CD4-positive, alpha-beta T cell treated with Interleukin-15 for 1 hour (primary cell): ENCODE measurements around the gene FGF12.

Source experiments
- DNase-seq: peaks from one replicate; pipeline ENCODE4 v3.0.0-alpha.2; 2020

FGF12 gene

DNA sequence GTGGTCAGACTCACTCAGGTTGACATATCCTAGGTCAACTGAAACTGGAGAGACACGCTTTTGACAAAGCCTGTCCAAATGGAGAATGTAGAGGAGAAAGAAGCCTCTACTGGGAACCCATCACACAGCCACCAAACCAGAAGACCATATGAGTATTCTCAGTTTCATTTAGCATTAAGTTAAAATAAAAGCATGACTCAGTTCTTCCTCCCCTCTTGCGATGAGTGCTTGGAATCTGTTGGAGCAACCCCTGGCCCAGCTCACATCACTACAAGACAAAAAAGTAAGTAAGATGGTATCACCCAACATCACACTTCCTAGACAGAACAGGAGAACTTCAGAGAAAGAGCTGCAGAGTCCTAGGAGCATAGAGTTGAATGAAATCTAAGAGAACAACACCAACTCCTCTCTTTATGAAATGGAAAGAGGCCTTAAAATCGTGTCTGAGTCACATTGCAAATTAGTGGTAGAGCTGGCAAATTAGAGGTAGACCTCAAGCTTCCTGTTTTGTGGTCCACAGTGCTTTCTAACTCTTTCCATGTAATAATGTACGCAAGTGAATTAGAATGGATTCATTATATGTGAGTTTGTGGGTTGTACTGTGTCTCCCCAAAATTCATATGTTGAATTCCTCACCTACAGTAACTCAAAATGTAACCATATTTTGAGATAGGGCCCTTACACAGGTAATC lies 51.2 kb downstream of the FGF12 start:
- no peak for DNase-seq

DNA sequence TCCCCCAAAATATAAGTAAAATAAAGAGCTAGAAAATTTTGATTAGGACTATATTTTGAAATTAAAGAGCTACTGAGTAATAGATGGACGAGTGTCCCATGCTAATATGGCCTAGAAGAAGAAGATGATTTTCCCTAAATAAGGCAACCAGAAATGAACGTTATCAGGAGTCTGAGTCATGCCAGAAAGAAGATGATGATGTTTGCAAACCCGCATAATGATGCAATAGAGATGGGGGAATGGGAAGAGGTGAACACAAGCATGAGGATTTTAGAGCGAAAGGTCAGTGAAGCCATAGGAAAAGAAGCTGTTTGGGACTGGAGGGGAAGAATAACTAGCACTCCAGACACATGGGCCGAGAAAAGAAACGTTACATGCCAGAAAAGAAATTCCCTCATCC lies 71.7 kb downstream of the FGF12 start:
- DNase-seq, result no peak

DNA sequence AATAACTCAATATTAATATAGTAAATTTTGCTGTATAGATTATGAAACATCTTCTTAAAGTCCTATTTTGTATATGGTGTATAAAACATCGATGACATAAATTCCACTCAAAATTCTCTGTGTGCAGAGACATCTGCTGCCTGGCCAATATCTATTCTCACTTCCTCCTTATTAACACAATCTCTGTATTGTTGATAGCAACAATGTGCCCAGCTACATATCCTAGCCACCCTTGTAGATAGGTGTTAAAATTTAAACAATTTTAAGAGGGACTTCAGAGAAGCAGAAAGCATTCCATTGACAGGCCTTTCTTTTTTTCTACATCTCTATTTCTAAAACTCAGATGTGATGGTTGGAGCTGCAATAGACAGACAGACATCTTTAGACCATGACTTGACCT lies 72.3 kb downstream of the FGF12 start:
- DNase-seq, result no peak

DNA sequence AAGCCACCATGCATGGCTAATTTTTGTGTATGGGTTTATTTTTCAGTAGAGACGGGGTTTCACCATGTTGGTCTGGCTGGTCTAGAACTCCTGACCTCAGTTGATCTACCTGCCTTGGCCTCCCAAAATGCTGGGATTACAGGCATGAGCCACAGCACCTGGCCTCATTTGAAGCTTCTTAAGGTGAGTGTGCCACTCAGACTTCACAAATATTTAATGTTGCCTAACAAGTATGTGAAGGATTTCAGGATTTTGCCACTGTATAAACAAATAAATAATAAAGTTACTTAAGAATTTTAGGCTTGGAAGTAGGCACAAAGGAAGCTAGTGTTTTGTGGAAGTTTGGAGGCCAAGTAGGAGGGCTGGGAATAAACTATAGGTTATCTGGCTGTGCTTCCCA lies 73.5 kb downstream of the FGF12 start:
- no peak for DNase-seq

DNA sequence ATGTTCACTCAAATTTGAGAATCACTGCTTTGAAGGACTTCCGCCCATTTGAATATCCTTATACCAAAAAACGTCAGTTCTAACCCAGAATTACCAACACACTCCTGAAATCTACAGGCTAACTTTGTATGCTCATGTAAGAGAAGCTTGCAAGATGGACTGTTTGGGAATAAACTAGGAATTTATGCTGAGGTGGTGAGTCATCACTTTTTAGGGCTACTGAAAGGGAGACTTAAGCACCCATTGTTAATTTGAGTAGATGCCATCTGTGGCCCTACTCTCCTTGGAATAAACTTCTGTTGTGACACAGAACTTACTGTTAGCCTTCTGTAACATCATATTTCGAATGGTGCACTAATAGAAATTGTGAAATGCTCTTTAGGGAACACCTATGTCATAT lies 74.6 kb downstream of the FGF12 start:
- no peak for DNase-seq

DNA sequence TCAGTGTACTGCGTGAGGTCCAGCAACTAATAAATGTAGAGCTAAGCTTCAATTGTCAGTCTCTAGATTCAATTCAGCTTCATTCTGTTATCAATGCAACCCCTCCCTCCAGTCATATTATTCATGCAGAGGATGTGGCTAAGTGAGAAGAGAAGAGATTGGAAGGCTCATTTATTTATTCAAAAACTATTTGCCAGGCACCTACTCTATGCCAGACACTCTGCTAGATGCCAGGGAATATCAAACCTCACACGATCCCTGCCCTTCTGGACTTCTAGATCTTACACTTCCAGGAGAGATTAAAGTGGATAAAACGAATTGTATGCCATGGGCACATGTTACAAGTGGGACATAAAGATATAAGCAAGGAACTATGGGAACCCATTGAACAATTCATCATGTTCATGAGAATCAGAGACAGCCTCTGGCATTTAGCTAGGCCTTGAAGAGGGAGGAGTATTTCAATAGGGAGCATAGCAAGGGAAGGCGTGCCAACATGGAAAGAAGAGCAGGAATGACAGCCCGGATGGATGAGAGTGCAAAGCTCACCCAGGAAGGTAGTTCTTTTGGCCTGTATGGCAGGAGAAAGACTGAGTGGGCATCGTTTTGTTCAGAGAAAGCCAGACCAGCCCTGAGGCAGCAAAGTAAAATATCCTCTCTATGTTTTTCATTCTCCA lies 75.4 kb downstream of the FGF12 start:
- DNase-seq, result no peak

DNA sequence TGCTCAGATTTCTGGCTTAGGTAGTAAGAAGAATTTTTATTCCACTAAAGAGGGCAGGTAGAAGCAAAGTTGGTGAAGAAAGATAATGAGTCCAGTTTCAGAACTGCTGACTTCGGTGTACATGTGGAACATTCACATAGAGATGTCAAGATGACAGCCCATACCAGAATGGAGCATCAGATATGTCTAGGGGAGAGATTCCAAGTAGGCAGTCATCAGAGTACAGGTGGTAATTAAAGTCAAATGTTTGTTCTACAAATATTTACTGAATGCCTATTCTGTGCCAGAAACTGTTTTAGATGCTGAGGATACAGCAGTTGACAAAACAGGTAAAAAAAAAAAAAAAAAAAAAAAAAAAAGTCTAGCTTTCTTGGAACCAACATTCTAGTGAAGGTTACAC lies 81.9 kb downstream of the FGF12 start:
- DNase-seq, result no peak

DNA sequence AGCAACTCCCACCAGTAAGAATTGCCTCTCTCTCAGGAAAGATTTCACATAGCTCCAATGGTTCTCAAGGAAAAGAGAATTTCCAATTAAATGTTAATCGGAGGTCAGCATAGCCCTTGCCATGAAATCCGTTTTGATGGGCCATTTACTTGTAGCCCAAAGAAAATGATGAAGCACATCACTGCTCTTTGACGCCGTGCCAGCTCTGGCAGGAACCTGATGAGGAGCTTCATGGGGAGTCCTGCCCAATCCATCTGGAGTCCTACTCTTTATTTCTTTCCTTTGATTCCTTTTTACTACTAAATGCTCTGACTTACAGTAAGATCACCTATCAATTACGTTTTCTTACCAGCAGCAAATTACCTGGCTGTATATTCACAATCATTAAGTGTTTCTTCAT lies 84.7 kb downstream of the FGF12 start:
- no peak for DNase-seq

DNA sequence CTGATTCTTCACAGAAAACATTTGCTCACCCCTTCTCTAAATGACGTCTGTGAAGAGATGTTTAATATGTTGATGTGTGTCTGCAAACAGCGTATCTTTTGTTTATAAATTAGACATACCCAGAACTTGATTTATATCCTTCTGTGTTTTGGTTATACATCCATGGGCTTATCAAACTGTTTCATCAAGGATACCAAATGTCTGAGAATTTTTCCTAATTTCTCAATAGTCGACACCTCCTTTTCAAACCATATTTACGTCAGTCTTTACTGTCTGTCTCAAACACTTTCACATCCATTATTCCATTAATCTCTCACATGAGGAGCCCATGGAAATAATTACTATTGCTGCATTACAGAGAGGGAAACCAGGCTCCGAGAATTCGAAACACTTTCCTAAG lies 85.4 kb downstream of the FGF12 start:
- DNase-seq, result no peak

DNA sequence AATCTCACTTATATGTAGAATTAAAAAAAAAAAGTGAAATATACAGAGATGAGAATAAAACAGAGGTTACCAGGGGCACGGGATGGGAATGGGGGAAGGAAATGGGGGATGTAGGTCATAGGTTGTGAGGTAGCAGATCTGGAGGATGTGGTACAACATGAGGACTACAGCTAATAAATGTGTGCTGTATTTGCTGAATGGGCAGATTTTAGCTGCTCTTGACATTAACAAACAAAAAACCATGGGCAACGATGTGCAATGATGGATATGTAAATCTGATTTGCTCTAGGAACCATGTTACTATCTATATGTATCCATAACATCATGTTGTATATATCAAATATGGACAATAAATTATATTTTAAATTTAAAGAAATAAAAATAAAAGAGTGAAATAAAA lies 87.4 kb downstream of the FGF12 start:
- DNase-seq, result no peak

DNA sequence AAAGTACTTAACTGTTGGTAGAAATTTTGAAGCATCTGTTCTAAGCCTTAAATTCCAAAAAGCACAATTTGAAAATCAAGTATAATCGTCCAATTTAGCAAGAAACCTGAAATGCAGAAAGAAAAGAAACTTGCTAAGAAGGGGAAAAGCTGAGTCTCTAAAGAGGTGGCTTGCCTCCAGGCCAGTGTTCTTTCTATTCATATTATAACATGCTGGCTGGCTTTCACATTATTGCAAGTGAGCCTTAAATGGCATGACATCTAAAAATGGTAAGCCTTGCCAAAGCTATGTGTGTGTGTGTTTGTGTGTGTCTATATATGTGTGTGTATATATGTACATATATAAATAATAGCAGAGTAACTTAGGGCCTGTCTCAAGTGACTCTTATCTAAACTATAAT lies 89.5 kb downstream of the FGF12 start:
- no peak for DNase-seq

DNA sequence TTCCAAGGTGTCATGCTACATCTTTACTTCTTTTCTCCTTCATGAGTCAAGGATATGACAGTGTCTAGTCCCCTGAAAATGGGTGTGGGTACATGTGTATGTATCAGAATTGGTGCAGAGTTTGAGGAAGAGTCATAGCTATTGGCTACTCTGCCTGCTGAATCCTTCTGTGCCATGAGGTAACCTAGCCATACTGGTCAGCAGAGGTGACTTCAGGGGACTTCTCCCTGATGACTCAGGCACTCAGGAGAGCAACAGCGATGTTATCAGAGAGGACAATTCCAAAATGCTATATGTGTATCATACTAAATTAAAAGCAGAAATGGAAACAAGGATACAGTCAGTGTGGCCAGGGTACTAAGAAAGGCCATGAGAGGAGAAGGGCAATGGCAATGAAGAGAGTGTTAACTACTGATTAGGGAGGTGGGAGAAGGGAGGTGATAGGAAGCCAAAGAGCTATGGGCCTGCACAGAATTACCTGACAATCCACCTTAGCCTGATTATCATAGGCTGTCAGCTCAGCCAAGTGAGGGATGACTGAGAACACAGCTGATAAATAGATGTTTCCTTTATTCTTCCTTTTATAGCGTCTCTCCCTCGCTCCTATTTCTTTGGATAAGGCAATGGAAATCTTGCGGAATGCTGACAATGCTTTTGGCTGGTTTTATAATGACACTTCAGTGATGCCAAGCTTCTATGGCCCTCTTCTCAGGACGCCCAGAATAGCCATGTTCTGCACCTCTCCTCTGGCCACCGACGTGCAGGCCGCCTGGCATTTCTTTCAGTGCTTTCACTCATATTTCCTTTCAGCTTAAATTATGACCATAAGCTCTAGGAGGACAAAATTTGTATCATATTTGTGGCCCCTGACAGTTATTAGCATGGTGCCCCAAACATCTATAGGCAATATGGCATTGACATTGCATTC lies 90.6 kb downstream of the FGF12 start:
- no peak for DNase-seq

DNA sequence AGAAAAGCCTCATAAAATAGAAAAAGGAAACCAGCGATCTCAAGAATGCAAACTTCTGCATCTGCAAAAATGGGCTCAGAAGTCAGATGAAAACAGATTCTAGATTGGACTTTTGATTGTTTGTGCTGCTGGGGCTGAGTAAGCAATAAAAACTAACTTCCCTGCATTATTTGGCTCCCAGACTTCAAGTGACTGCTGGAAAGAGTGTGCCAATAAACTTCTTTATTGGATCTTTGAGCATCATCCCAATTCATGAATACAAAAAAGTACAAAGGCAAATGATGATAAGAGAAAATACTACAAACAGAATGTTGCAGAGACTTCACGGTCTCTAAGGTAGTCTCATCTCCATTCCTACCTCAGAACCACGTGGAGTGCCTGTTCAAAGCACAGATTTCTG lies 97.9 kb downstream of the FGF12 start:
- DNase-seq, result no peak

DNA sequence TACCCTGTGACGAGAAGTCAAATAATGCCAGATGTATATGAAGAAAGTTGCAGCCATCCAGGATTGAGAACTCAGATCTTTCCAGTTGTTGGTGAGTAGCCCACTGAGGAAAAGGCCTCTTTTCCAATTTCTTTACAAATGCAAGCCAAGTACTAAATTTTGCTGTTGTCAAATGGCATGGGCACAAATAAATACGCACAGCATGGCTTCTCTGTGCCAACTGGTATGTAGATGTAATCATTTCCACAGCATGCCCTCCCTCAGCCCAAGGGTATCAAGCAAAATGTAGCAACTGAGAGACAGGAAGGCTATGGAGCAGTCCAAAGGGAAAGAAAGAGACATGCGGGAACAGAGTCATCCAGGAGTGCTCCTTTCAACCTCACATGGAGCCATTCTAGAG lies 105.4 kb downstream of the FGF12 start:
- no peak for DNase-seq

DNA sequence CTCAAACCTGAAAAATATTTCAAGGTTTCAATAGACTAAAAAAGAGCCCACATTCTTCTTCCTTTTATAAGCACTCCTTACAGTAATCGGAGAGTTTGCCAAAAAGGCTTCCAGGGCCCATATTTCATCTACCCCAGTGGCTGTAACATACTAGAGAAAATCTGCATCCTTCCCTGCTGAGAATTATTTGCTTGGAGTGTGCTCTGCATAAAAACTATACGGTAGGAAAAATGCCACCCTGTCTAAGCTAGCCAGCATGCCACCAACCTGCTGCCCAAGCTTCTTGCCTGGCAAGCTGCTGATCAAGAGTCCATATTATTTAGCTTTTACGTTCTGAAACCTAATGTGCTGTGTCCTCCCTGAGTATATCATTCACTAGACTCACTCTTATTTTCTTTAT lies 107.1 kb downstream of the FGF12 start:
- no peak for DNase-seq

DNA sequence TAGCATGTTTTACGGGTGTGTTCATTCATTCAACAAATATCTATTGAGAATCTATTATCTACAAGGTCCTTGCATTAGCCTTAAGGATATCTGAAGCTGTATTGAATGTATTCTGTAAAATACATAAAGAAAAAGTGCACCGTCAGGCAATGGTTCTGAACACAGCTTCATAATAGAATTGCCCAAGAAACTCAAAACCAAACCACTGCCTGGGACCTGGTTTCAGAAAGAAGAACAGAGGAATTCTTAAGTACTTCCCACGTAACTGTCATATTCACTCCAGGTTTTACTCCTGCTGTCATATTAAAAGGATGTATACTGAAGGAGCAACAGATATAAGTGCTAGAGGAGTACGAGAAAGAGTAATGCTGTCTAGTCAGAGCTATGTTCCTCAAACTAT lies 115.9 kb downstream of the FGF12 start:
- DNase-seq, result no peak

DNA sequence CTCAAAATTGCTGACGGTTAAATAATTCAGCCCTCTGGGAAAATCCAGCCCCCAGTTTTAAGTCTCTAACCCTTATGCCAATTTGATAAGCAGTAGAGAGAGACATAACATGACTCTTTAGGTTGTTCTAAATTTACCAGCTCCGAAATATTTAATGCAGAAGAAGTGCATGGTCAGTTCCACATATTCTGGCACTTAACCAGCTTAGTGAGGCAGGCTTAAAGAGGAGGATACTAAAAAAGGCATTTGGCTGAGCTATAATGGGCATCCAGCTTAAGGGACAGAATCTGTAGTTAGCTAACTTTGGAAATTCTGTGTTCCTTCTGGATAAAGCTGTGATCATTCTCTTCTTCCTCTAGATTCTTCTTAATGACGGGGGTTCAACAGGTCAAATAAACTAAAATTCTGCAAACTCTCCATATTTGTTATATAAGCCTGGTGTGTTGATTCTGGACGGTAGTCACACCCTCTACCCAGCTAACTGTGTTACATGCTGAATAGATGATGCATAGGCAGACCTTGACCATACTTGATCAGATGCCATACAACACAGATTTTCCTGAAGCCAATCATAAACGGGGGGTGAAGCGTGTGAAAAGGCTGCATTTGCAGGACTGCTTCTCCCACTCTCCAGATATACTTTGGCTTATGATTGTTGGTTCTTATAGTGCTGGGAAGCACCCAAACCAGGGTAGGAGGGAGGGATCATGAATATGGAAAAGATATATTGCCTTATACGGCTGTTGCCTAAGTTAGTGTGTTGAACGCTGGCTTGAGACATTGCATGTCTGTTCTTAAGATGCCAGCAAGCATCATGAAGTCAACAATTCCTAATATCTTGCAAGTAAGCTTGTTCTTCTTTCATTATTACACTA lies 118.4 kb downstream of the FGF12 start:
- DNase-seq, result no peak

DNA sequence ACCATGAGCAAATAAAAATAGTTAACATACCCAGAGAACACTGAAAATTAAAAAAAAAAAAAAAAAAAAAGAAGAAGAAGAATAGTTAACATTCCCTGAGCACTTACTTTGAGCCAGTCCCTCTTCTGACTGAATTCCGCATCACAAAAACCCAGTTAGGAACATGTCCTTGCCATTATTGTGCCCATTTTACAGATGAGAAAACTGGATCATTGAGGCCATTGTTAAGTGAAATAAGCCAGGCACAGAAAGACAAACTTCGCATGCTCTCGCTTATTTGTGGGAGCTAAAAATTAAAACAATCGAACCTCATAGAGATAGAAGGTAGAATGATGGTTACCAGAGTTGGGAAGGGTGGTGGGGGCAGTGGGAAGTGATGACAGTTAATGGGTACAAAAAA lies 119.5 kb downstream of the FGF12 start:
- DNase-seq, result no peak

DNA sequence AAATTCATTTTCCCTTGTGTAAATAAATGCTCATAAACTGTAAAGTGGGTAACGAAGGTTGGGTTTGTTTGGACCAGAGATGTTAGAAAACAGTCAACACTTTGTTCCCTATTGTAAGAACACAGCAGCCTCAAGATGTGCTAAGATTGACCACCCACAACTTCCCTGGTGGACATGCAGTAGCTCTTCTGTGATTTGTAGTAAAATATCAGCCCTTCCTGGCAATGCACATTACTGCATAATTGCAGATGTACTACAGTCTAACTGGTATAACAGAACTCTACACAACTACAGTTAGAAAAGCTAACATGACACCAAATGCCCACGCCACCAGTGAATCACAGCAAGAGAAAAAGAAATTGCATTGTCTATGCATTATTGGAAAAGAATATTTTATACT lies 129.4 kb downstream of the FGF12 start:
- no peak for DNase-seq

DNA sequence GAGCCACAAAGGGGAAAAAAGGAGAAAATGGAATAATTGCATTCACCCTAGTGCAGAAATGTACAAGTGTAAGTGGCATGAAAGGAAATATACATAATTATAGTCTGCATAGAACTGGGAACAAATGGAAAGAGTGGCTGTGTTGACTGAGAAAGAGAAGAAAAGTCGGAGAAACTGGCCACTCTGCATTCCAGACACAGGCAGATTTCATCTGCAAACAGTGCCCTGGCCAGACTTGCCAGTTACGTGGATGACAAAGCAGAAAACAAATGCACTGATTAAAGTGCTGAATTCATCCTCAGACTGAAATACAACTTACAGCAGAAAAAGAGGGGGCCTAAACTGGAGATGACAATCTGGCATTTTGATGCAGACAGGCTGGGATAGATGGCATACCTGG lies 129.8 kb downstream of the FGF12 start:
- DNase-seq, result no peak

DNA sequence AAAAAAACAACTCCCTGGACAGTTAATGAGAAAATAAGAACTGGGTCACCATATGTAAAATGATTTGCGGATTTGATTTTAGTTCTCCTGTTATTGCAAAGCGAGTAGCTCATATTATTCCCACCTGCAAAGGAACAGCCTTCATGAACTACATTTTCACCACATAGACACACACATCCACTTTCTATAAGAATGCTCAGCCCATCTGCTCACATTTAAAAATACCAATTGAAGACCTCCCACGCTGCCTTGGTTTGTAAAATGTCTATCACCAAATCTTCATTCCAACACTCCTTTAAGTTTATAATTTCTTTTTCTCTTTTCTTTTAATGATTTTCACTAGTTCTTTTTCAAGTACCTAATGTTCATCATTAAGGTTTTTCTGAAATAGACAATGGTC lies 148.6 kb downstream of the FGF12 start:
- no peak for DNase-seq

DNA sequence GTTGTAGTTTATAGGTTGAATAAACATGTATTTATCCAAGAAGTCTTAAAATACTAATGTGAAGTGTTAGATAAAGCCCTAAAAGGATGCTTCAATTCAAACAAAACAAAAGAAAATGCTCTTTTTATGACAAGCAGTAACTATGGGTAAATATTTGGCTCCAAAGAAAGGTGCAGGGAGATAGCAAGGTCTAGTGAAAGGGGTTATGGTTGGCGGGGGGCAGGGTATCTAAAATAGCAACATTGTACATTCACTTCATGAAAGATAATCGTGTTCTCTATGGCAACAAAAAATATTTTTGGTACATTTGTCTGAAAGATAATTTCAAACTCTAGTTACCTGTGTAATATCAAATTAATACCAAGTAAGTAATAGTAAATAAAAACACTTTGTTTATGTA lies 149.5 kb downstream of the FGF12 start:
- DNase-seq, result no peak

DNA sequence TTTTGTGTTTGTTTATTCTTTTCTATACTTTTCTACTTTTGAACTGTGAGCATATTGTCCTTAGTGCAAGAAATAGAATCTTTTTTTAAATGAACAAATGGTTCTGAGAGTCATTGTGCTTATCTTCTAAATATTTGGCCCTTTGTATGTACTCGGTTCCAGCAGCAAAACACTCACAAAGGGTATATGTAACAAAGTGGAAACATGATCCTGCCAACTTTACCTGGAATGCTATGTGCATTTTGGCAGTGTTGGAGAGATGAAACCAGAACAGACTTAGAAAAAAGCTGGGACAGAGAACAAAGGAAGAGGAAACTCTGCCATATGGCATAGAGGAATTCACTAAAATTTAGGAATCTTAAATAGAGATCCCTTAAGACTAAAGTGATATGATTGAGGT lies 150.1 kb downstream of the FGF12 start:
- no peak for DNase-seq
